WTC11 (cell line): Measurements from ENCODE around the gene SPINT1.

ENCODE experiments used
- ATF1 ChIP-seq: sonication (generic); formaldehyde crosslinking; IDR thresholded peaks from 2 replicates; pipeline ENCODE4 v1.8.1; 2023; ENCODE audit warnings: mild to moderate bottlenecking, moderate library complexity, missing genetic modification reagents
- CTCF ChIP-seq: fragments of 200-600 bp; IDR thresholded peaks from 2 replicates; pipeline ENCODE4 v1.8.0; 2022; ENCODE audit warnings: antibody characterized with exemption
- E2F5 ChIP-seq: sonication (generic); formaldehyde crosslinking; IDR thresholded peaks from 2 replicates; pipeline ENCODE4 v1.8.1; 2022; ENCODE audit warnings: mild to moderate bottlenecking, moderate library complexity, missing genetic modification reagents
- GABPB1 ChIP-seq: sonication (generic); formaldehyde crosslinking; IDR thresholded peaks from 2 replicates; pipeline ENCODE4 v1.8.1; 2023; ENCODE audit warnings: mild to moderate bottlenecking, missing genetic modification reagents
- HMGA2 ChIP-seq: fragments of 250-450 bp; sonication (Bioruptor Pico); IDR thresholded peaks from 2 replicates; pipeline ENCODE4 v1.4.0; 2021; ENCODE audit warnings: mild to moderate bottlenecking, moderate library complexity
- IRF2 ChIP-seq: sonication (generic); formaldehyde crosslinking; IDR thresholded peaks from 2 replicates; pipeline ENCODE4 v1.8.0; 2022; ENCODE audit warnings: low read depth, missing genetic modification reagents, borderline replicate concordance
- MAX ChIP-seq: sonication (generic); formaldehyde crosslinking; IDR thresholded peaks from 2 replicates; pipeline ENCODE4 v1.8.0; 2022; ENCODE audit warnings: mild to moderate bottlenecking, missing genetic modification reagents
- ZBTB43 ChIP-seq: sonication (generic); formaldehyde crosslinking; IDR thresholded peaks from 2 replicates; pipeline ENCODE4 v1.8.1; 2023; ENCODE audit warnings: mild to moderate bottlenecking, missing genetic modification reagents
- ZNF232 ChIP-seq: sonication (generic); formaldehyde crosslinking; IDR thresholded peaks from 2 replicates; pipeline ENCODE4 v1.8.0; 2022; ENCODE audit warnings: mild to moderate bottlenecking, missing genetic modification reagents

GRCh38 chr15:40856746-40857145 lies 12.9 kb downstream of the SPINT1 start:
- TF ChIP-seq CTCF (no peak), MAX (no peak), ZBTB43 (CRISPR knock-in tag) (no peak), IRF2 (CRISPR knock-in tag) (no peak), HMGA2 (no peak), E2F5 (CRISPR knock-in tag) (no peak), ZNF232 (CRISPR knock-in tag) (no peak), ATF1 (CRISPR knock-in tag) (no peak), GABPB1 (CRISPR knock-in tag) (no peak)
